Effector CD4-positive, alpha-beta T cell (primary cell): Measurements from ENCODE around the gene CTSF.
"Not testable (repeated sequence)": the region's sequence is repeated elsewhere in the genome, so short reads cannot be mapped to it uniquely, and the experiment has no call there.

Experiments
- DNase-seq: peaks from one replicate; pipeline ENCODE4 v3.0.0-alpha.2; 2020

CTSF gene

DNA sequence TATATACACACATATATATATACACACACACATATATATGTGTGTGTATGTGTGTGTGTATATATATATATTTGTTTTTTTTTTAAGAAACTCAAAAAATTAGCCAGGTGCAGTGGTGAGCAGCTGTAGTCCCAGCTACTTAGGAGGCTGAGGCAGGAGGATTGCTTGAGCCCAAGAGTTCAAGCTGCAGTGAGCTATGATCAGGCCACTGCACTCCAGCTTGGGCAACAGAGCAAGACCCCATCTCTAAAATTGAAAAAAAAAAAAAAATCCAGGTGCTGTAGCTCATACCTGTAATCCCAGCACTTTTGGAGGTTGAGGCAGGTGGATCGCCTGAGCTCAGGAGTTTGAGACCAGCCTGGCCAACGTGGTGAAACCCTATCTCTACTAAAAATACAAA lies 20.9 kb upstream of the CTSF start:
- DNase-seq = not testable (repeated sequence)

DNA sequence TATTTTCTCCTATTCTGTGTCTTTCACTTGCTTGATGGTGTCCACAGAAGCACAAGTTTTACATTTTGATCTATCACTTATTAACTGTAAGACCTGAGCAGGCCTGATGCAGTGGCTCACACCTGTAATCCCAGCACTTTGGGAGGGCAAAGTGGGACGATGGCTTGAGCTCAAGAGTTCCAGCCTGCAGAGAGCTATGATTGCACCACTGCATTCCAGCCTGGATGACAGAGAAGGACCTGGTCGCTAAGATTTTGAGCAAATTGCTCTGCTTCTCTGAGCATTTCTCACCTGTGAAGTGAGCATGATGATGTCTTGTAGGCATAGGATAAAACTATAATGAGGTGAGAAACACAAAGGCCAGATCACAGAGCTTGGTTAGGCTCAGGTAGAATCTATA lies 17.7 kb upstream of the CTSF start:
- DNase-seq = no peak

DNA sequence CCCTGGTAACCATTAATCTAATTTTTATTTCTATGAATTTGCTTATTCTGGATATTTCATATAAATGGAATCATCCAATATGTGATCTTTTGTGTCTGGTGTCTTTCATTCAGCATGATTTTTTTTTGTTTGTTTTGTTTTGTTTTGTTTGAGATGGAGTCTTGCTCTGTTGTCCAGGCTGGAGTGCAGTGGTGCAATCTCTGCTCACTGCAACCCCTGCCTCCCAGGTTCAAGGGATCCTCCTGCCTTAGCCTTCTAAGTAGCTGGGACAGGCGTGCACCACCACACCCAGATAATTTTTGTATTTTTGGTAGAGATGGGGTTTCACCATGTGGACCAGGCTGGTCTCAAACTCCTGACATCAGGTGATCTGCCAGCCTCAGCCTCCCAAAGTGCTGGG lies 17.0 kb upstream of the CTSF start:
- not testable (repeated sequence) for DNase-seq

DNA sequence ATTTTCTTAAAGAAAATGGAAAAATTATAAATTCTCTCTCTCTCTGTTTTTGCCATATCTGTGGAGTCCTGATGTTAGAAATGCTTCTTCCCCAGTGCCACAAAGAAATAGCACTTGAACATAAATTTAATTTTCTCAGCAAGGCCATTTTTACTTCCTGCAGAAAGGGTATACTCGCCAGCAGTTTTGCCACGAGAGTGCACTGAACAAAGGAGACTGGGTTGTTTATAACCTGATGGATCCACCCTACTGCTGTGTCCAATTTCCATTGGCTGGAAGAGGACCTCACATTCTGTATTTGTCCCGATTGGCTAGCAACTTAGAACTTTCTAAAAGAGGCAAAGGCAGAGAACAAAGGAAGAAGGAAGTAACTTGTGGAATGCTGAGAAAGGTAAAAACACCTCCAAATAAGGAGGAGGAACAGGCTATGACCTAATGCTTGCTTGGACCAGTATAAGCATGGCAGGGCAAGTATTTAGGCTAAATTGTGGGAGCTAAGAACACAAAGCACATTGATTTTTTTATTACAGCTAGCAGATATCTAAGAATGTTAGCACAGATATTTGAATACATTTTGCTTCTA lies 14.2 kb upstream of the CTSF start:
- not testable (repeated sequence) for DNase-seq

DNA sequence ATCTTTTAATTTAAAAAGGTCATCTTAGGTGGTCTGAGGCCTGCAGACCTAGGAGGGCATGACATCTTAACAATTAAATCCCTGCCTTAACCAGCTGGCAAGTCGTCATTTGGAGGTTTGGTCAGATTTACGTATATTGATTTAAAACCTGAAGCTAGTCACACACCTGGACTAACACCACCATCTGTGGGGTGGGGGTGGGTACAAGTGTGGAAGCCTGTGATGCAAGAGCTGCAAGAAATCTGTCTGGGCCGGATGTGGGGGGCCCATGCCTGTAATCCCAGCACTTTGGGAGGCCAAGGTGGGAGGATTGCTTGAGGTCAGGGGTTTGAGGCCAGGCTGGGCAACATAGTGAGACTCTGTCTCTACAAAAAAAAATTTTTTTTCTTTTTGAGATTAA lies 12.9 kb upstream of the CTSF start:
- no peak for DNase-seq

DNA sequence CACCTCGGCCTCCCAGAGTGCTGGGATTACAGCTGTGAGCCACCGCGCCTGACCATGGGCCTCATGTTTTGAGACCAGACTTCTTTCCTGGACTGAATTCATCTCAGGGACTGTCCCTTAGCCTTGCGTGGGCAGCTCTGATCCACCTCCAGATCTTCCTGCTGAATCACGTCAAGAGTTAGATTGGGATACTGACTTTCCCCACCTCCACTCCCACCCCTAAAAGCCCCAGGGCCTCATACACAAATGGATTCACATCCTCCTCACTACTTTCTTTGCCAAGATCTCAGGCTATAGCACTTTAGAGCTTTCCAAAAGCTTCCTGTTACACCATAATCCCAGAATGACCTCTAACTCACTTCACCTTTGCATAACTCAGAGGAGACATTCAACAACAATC lies 12.4 kb upstream of the CTSF start:
- no peak for DNase-seq

DNA sequence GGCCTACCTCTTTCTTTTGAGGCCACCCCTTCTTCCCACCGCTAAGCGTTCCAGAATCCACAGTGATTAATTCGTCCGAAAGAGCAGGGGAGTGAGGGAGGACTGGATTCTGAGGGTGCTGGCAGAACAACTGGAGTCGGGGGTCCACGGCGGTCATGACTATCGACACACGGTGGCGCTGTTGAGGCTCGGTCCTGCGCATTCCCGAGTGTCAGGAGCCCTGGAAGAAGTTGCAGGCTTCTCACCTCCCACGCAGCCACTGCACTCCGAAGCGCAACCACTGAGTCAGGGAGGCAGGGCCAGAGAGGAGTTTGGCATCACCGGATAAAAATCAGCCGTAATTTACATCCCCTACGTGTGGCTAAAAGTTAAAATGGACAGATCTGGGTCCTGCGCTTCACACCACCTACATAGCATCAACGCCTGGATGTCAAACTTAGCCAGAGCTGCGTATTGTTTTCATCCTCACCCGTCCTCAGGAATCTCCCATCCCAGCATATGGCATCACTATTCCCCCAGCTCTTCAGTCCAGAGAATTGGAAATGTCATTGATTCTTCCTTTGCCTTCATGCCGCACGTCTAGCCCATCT lies 10.7 kb upstream of the CTSF start:
- peak; percentile 76 for DNase-seq

DNA sequence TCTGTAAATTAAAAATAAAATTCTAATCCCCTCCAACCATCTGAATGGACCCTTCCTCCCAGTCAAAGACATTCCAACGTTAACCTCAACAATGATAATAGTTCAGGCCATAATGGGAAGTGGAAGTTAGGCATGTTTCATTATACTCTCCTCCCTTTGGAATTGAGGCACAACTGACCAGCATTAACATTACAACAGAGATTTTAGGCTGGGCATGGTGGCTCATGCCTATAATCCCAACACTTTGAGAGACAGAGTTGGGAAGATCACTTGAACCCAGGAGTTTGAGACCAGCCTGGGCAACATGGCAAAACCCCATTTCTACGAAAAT lies 2.4 kb upstream of the CTSF start:
- no peak for DNase-seq

DNA sequence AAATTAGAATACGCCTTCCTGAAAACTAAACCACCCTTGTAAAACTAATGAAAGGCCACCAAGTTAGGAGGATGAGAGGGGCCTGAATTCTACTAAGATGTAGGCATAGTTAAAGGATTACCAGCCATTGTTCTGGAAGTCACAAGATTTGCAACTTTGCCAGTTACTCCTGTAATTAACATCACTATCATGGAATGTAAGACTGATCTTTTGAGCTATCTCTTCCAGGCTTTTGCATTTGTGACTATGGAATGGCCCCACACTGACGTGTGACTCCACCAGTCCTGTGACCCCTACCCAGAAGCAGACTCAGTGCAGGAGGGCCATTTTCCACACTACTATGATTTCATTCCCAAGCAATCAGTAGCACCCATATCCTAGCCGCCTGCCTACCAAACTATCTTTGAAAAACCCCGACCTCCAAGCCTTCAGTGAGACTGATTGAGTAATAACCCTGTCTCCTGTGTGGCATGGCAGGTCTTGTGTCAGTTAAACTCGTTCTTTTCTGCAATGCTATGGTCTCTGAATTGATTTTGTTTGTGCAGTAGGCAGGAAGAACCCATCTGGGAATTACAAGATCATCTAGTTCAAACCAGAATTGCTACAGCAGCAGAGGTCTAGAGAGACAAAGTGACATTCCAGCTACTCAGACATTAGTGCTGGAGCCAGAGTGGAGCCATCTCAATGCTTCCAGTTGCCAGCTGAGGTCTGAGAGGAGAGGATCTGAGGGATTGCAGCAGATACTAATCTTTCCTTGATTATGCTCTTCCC lies 1.9 kb upstream of the CTSF start:
- no peak for DNase-seq

DNA sequence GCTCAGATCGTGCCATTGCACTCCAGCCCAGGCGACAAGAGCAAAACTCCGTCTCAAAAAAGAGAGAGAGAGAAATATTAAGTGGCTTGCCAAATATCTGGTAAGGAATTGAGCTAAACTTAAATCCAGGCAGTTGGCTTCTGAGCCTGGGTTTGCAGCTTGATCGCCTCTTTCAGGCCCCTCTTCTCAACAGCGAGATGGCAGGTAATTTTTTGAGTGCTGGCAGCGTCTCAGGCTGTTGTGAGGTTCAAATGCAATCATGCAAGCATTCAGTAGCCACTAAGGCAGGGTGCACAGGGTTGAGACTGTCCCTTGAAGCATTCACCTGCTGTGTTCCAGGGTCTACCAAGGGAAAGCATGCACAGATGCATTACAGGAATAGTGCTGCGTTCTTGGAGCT lies 670 bp upstream of the CTSF start:
- no peak for DNase-seq

DNA sequence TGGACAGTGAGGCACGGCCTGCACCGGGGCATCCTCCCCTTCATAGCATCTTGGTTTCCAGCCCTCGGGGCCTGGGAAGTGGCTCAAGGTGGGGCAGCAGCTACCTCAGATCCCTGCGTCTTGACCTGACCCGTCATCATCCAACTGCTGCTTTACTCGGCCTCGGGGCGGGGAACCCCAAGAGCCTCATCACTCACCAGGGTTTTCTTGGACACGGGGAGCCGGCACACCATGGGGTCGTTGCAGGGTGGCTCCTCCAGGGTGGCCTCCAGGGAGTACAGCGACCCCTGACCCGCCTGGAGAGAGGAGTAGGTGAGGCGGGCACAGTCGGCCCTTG lies 651 bp downstream of the CTSF start:
- no peak for DNase-seq

DNA sequence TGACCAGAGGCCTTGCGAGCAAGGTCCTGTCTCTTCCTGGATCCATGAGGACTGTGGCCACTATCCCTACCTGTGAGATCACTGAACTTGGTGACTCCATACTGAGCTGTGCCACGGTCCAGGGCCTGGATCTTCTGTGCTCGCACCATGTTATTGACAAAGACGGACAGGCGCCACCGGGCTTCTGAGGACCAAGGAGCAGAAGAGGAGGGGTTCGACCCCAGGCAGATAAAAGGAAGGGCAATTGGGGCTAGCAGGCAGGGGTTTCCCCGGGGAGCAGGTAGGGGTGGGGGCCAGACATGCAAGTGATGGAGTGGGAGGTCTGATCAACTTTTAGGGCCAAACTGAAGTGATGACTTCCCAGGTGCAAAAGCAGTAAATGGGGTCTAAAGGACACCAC lies 2.2 kb downstream of the CTSF start:
- no peak for DNase-seq

DNA sequence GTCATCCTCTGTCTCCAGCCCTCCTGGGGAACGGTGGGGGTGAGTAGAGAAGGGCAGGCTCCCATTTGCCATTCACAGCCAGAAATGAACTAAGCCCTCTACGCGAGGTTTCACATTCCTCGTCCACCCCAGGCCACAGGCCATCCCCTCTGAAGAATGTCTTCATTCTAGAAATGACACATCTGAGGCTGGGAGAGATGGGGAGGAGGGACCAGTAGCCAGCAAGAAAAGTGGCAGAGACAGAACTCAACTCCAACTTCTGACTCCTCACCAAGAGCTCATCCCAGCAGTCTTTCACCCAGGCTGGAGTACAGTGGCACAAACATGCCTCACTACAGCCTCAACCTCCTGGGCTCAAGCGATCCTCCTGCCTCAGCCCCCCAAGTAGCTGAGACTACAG lies 3.4 kb downstream of the CTSF start:
- no peak for DNase-seq

DNA sequence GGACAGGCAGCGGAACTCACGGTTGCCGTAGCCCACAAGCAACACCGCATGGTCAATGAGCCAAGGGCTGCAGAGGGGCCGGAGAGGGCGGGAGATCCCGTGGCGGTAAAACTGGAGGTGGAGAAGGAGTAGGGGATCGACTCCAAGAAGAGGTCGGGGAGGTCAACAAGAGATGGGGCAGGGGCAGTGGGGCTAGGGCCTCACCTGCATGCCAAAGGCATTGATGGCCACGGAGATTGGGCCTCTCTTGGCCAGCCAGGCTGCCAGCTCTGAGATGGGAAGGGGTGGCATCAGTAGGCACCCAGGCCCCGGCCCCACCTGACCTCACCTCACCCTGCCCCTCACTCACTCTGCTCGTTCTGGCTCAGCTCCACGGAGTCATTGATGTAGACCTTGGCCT lies 3.9 kb downstream of the CTSF start:
- DNase-seq = no peak

DNA sequence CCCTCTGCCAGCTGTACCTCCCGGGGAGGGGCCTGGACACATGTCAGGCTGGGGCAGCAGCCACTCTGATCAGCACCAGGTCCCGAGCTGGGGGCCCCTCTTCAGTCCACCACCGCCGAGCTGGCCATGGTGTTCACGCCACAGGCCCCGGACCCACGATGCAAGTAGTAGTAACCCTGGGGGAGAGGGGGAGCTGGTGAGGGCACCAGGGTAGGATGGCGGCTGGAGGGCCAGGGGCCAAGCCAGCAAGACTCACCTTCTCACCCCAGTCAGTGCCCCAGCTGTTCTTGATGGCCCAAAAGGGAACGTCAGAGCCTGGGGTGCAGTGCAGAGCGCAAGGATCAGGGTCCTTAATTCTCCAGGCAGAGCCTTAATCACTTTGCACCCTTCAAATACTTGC lies 4.6 kb downstream of the CTSF start:
- DNase-seq = no peak

DNA sequence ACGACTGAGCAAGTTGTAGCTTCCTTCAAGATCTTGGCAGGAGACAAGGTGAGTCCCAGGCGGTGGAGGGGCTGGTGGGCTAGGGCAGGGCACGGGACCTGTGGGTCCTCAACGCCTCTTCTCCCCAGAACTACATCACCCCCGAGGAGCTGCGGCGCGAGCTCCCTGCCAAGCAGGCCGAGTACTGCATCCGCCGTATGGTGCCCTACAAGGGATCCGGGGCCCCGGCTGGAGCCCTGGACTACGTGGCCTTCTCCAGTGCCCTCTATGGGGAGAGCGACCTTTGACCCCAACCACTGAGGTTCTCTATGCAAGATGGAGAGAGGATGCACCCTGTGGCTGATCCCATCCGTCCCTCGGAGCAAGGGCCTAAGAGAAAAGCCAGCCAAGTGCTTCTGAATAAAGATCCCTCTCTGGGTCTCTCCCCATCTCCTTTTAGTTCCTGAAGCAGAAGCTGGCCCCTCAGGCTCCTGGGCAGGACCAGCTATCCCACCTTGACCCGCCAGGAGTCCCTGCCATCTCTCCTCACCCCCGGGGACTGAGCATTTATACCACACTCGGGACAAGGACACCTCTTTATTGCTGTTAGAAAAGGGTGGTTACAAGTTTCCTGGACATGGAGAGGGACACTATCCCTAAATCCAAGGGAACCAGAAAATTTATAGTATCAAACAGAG lies 5.4 kb downstream of the CTSF start:
- no peak for DNase-seq

DNA sequence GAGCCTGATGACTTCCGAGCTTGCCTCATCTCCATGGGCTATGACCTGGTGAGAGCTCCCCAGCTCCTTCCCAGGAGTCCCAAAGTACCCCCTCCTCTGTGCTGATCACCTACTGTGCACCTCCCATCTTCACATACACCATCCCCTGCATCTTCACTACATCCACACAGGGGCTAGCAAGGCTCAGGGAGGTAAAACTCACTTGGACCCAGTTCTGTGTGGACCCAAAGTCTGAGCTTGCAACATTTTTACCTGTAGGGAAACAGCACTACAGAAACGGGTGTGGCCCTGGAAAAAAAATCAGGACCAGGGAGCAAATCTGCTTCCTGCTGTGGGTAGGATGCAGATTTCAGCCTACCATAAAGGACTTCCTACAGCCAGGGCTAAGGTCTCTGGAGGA lies 6.1 kb downstream of the CTSF start:
- DNase-seq = no peak

DNA sequence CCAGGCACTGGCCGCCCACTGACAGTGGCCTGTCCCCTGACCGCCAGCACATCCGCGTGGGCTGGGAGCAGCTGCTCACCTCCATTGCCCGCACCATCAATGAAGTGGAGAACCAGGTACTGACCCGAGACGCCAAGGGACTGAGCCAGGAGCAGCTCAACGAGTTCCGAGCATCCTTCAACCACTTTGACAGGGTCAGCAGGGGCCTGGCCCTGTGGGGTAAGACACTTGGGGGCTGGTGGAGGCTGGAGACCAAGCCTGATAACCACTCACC lies 6.5 kb downstream of the CTSF start:
- no peak for DNase-seq

DNA sequence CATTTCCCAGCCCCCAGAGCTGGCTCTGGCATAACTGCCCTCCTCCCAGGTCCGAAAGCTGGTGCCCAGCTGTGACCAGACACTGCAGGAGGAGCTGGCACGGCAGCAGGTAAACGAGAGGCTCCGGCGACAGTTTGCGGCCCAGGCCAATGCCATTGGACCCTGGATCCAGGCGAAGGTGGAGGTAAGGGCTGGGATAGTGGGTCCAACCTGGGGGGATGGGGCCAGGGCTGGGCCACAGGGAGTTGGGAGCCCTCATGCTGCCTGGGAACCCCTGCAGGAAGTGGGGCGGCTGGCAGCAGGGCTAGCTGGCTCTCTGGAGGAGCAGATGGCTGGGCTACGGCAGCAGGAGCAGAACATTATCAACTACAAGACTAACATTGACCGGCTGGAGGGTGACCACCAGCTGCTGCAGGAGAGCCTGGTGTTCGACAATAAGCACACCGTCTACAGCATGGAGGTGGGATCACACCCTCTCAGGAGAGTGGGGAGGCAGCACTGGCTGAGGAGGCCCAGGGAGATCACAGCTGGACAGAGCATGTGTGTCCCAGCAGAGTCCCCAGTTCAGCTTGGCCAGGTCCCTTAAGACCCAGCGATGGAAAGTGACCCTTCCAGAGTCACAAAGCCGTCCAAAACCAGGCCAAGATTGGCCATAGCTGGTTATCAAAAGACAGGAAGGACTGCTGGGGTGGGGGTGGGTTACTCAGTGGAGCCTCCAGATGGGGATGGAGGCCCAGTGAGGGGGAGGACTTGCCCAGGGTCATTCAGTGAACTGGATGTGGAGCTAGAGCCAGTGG lies 7.0 kb downstream of the CTSF start:
- no peak for DNase-seq

DNA sequence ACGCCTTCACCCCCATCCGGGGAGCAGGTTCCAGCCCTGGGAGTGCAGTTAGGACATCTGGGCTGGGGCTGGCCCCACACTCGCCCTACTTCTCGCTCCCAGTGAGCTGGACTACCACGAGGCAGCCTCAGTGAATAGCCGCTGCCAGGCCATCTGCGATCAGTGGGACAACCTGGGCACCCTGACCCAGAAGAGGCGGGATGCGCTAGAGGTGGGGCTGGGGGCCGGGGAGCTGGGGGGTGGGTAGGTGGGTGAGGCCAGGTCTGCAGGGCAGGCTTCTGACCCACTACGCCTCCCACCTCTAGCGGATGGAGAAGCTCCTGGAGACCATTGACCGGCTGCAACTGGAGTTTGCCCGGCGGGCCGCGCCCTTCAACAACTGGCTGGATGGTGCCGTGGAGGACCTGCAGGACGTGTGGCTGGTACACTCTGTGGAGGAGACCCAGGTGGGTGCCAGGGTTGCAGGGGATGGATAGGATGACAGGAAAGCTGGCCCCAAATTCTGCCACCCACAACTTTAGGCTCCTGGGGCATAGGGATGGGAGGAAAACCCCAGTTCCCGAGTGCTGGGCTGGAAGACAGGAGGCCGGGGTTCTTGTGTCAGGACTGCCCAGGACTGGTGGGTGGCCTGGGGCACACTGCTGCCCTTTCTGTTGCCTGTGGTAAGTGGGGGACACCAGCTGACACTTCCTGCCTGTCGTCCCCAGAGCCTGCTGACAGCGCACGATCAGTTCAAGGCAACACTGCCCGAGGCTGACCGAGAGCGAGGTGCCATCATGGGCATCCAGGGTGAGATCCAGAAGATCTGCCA lies 8.3 kb downstream of the CTSF start:
- no peak for DNase-seq

DNA sequence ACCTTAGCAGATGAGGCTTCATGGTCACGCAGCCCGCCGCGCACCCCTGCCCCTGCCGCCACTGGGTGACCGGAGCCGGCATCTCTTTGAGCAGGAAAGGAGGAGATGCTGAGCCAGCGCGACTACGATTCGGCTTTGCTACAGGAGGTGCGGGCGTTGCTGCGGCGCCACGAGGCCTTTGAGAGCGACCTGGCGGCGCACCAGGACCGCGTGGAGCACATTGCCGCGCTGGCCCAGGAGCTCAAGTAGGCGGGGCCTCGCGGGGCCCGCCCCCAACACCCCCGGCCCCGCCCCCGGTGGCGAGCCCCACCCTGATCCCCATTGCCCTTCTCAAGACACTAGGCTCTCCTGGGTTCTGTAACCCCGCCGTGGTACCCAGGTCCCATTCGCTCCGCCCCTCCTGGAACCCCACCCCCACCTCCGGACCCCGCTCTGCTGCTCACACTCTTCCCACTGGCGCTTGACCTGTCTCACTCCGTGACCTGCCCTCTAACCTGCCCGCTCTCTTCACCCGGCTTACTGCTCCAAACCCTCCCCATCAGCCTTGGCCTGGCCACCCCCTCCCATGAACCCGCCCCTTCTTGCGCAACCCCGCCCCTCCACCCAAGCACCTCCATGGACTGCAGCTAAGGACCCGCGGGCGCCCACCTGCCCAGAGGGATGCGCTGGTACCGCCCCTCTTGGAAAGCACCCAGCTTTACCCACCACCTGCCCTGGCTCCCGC lies 9.1 kb downstream of the CTSF start:
- no peak for DNase-seq

DNA sequence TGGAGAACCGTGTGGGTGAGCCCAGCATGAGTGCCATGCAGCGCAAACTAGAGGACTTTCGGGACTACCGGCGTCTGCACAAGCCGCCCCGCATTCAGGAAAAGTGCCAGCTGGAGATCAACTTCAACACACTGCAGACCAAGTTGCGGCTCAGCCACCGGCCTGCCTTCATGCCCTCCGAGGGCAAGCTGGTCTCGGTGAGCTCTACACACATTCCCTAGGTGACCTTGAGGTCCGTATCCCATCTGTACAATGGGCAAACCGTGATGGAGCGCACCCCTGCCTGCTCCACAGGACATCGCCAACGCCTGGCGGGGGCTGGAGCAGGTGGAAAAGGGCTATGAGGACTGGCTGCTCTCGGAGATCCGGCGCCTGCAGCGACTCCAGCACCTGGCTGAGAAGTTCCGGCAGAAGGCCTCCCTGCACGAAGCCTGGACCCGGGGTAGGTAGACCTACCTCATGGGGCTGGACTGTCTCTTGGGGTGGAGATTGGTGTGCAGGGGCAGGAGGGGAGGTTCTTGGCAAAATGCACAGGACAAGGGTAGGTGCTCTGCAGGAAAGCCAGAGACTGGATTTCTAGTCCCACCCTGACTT lies 10.6 kb downstream of the CTSF start:
- DNase-seq = no peak
